Mammary epithelial cell (primary cell): Measurements from ENCODE around the gene MRPL2.
"Not testable (repeated sequence)": the region's sequence is repeated elsewhere in the genome, so short reads cannot be mapped to it uniquely, and the experiment has no call there.

Experiments
- EZH2 ChIP-seq: IDR thresholded peaks from 2 replicates; pipeline ENCODE4 v1.6.1; 2012; ENCODE audit warnings: low read length, inconsistent platforms, borderline replicate concordance
- TF ChIP-seq, protein P1 (sequence below), 2 donors: IDR thresholded peaks in 1 of 2; conservative IDR thresholded peaks in 1 of 2; 2 replicates each; pipeline ENCODE4 v1.5.1; 2011 to 2012; ENCODE audit warnings: inconsistent platforms in 2 of 2, low read length in 2 of 2, mild to moderate bottlenecking in 2 of 2, control low read depth in 1 of 2, low read depth in 1 of 2; ENCODE audit not compliant: insufficient read depth in 1 of 2; ENCODE audit errors: extremely low read depth in 1 of 2

DNA sequence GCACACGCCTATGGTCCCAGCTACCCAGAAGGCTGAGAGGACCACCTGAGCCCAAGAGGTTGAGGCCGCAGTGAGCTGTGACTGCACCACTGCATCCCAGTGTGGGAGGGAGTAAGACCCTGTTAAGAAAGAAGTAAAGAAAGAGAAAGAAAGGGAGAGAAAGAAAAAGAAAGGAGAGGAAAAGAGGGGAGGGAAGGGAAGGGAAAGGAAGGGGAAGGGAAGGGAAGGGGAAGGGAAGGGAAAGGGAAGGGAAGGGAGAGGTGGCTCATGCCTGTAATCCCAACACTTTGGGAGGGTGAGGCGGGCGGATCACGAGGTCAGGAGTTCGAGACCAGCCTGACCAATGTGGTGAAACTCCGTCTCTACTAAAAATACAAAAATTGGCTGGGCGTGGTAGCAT, 17.8 kb downstream of the MRPL2 start:
- TF ChIP-seq, protein P1, sequence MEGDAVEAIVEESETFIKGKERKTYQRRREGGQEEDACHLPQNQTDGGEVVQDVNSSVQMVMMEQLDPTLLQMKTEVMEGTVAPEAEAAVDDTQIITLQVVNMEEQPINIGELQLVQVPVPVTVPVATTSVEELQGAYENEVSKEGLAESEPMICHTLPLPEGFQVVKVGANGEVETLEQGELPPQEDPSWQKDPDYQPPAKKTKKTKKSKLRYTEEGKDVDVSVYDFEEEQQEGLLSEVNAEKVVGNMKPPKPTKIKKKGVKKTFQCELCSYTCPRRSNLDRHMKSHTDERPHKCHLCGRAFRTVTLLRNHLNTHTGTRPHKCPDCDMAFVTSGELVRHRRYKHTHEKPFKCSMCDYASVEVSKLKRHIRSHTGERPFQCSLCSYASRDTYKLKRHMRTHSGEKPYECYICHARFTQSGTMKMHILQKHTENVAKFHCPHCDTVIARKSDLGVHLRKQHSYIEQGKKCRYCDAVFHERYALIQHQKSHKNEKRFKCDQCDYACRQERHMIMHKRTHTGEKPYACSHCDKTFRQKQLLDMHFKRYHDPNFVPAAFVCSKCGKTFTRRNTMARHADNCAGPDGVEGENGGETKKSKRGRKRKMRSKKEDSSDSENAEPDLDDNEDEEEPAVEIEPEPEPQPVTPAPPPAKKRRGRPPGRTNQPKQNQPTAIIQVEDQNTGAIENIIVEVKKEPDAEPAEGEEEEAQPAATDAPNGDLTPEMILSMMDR (conservative IDR thresholded peaks at IDR 0.05 in 1 of 2, IDR thresholded peaks at IDR 0.05 in 1 of 2; ENCODE audit: extremely low read depth in 1 of 2, insufficient read depth in 1 of 2, low read depth in 1 of 2, low read length in 2 of 2): not testable (repeated sequence)
- TF ChIP-seq EZH2: not testable (repeated sequence)
